Activated CD8-positive, alpha-beta memory T cell treated with anti-CD3 and anti-CD28 coated beads for 36 hours (primary cell): ENCODE data around the gene FAF1. TPM values are rescaled to one million over a fixed set of nuclear protein-coding genes. Genes with fewer than 3 reads are reported as not detected.
"Not testable (repeated sequence)": the region's sequence is repeated elsewhere in the genome, so short reads cannot be mapped to it uniquely, and the experiment has no call there.

ENCODE experiments used
- CTCF ChIA-PET: fragments of 350-600 bp; sonication (Branson Sonifier 250); formaldehyde crosslinking; loops from one replicate; lab custom pipeline; 2021; ENCODE audit warnings: antibody characterized with exemption; lab: Charles Lee
- POLR2A ChIA-PET: fragments of 350-600 bp; sonication (Branson Sonifier 250); formaldehyde crosslinking; loops from one replicate; lab custom pipeline; 2021; ENCODE audit warnings: antibody characterized with exemption; lab: Charles Lee
- total RNA-seq, 2 experiments: library from RNA; stranded (reverse); gene quantifications; one replicate each; pipeline ENCODE4 v1.2.3, GENCODE V29; 2021

FAF1 gene
- total RNA-seq, 2 experiments from 2014 or later, result 79.7 to 86.4 TPM

- CTCF ChIA-PET, result interaction anchor here (1.5 kb wide), 1 partner anchor 37 kb away, joined by 4 read pairs; no protein-coding TSS in a partner anchor
- POLR2A ChIA-PET, result interaction anchor here (1.1 kb wide), 1 partner anchor 30 kb away, joined by 3 read pairs; no protein-coding TSS in a partner anchor
Measured at GRCh38 chr1:50930965-50931737, 28.9 kb downstream of the FAF1 start.

GRCh38 chr1:50930193-50930592 lies 29.9 kb downstream of the FAF1 start:
- ChIA-PET POLR2A (no interaction called here), CTCF (interaction anchor here (1.1 to 1.5 kb wide), 4 partner anchors 38 to 259 kb away, joined by 3 to 5 read pairs (median 4); no protein-coding TSS in a partner anchor)

GRCh38 chr1:50929376-50929958 lies 30.6 kb downstream of the FAF1 start:
- ChIA-PET POLR2A (no interaction called here), CTCF (interaction anchor here (1.1 to 1.5 kb wide), 4 partner anchors 39 to 259 kb away, joined by 3 to 5 read pairs (median 4); no protein-coding TSS in a partner anchor)

DNA sequence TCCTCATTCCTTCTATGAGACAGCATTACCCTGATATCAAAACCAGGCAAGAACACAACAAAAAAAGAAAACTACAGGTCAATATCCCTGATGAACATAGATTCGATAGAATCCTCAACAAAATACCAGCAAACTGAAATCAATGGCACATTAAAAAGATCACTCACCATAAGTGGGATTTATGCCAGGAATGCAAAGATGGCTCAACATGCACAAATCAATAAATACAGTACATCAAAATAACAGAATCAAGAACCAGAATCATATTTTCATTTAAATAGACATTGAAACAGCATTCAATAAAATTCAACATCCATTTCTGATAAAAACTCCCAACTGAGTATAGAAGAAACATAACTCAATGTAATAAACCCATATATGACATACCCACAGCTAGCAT lies 36.5 kb downstream of the FAF1 start:
- POLR2A ChIA-PET, result interaction anchor here (0.5 kb wide), 1 partner anchor 14 kb away, joined by 3 read pairs; no protein-coding TSS in a partner anchor
- CTCF ChIA-PET, result no interaction called here

- ChIA-PET CTCF (no interaction called here), POLR2A (no interaction called here)
Measured at GRCh38 chr1:50921029-50921428, 39.0 kb downstream of the FAF1 start.

DNA sequence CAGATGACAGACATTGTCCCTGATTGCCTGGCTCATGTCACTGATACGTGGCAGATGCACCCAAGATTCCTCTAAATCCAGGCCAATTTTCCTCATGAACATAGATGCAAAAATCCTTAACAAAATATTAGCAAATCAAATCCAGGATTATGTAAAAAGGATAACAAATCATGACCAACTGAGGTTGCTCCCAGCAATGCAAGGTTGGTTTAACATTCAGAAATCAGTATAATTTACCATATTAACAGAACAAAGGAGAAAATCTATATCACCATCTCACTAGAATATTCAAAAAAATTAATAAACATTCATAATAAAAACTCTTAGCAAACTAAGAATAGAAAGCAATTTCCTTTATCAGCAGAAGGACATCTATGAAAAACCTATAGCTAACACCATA lies 39.7 kb downstream of the FAF1 start:
- POLR2A ChIA-PET, result no interaction called here

DNA sequence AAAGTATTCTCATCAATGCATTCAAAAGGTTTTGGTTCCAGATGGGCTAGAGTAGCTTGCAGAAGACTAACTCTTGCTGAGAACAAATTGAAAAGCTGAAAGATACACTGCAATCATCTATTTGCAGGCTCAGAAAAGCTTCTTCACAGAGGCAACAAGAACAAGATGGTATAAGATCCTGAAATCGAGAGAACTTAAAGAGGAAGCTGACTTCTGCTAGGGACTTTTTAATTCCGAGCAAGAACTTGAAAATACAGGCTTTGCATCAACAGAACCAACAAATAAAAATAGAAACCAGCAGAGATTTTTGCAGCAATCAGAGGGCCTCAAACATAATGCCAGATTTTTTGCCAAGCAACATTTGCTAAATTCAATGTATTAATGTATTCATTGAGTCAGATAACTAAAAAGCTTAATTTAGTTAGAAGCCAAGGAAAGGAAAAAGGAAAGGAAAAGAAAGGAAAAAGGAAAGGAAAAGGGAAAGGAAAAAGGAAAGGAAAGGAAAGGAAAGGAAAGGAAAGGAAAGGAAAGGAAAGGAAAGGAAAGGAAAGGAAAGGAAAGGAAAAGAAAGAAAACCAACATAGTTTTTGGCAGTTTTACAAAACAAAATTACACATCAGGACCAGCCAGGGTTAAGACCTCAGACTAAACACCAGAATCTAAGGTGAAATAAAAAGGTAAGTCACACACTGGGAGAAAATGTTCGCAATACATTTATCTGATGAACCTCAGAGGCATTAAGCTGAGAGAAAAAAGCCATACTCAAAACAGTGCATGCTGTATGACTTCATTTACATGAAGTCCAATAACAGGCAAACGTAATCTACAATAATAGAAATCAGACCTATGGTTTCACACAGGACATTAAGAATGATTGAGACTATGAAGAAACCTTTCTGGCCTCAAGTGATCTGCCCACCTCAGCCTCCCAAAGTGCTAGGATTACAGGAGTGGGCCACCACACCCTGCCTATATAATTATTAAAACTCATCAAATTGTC lies 42.6 kb downstream of the FAF1 start:
- ChIA-PET POLR2A (interaction anchor here (0.6 kb wide), 1 partner anchor 43 kb away, joined by 3 read pairs; no protein-coding TSS in a partner anchor), CTCF (no interaction called here)

More for the DNA sequence above, 39.7 kb downstream of the FAF1 start:
- CTCF ChIA-PET, result no interaction called here

GRCh38 chr1:50915621-50916020 lies 44.4 kb downstream of the FAF1 start:
- CTCF ChIA-PET, result no interaction called here

DNA sequence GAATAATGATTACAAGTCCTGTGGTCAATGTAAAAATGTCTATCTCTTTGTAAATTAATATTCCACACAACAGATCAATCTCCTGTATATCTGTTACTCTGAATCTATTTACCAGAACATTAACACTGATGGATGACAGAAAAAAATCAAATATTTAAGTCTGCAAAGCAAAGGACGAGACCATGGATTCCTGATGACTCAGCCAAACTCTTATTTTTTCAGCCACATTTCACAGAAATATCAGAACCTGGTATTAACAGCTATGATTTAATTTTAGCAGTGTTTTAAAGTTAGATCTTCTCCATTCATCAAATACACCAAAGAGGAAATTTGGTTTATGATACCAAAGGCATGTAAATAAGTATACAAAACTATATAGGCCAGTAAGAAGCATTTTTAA lies 46.1 kb downstream of the FAF1 start:
- ChIA-PET POLR2A (no interaction called here), CTCF (no interaction called here)

More at GRCh38 chr1:50915621-50916020, 44.4 kb downstream of the FAF1 start:
- POLR2A ChIA-PET, result no interaction called here

DNA sequence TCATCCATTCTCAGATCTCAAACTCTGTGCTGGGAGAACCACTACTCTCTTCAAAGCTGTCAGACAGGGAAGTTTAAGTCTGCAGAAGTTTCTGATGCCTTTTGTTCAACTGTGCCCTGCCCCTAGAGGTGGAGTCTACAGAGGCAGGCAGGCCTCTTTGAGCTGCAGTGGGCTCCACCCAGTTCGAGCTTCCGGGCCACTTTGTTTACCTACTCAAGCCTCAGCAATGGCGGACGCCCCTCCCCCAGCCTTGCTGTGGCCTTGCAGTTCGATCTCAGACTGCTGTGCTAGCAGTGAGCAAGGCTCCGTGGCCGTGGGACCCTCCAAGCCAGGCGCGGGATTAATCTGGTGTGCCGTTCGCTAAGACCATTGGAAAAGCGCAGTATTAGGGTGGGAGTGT lies 49.7 kb downstream of the FAF1 start:
- CTCF ChIA-PET, result not testable (repeated sequence)

DNA sequence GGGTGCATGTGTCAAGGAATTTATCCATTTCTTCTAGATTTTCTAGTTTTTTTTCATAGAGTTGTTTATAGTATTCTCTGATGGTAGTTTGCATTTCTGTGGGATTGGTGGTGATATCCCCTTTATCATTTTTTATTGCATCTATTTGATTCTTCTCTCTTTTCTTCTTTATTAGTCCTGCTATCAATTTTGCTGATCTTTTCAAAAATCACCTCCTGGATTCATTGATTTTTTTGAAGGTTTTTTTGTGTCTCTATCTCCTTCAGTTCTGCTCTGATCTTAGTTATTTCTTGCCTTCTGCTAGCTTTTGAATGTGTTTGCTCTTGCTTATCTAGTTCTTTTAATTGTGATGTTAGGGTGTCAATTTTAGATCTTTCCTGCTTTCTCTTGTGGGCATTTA lies 52.5 kb downstream of the FAF1 start:
- CTCF ChIA-PET, POLR2A ChIA-PET: not testable (repeated sequence)

More for the DNA sequence above, 49.7 kb downstream of the FAF1 start:
- POLR2A ChIA-PET, result interaction anchor here (0.8 kb wide), 1 partner anchor 14 kb away, joined by 3 read pairs; no protein-coding TSS in a partner anchor

GRCh38 chr1:50906050-50906449 lies 54.0 kb downstream of the FAF1 start:
- CTCF ChIA-PET, POLR2A ChIA-PET: not testable (repeated sequence)

- ChIA-PET CTCF (no interaction called here), POLR2A (no interaction called here)
Measured at GRCh38 chr1:50902419-50902818, 57.6 kb downstream of the FAF1 start.

DNA sequence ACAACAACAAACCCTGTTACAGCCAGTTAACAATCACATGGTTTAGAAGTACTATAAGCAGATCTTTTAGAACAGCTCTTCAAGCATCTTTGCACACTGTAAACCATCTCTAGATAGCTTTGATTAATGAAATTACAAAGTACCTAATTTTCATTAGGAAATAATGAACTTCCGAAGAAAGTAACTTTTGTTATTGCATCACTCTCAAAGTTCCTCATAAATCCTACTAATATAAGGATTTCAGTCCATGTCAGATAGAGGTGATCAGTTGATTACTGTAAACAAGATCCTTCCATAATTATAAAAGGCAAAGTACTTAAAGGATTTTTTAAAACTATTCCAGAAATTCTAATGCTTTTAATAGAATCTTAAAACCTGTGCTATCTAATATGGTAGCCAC lies 58.2 kb downstream of the FAF1 start:
- ChIA-PET CTCF (interaction anchor here (0.9 kb wide), 1 partner anchor 66 kb away, joined by 3 read pairs; no protein-coding TSS in a partner anchor), POLR2A (no interaction called here)

GRCh38 chr1:50898773-50899172 lies 61.3 kb downstream of the FAF1 start:
- ChIA-PET CTCF (no interaction called here), POLR2A (no interaction called here)

DNA sequence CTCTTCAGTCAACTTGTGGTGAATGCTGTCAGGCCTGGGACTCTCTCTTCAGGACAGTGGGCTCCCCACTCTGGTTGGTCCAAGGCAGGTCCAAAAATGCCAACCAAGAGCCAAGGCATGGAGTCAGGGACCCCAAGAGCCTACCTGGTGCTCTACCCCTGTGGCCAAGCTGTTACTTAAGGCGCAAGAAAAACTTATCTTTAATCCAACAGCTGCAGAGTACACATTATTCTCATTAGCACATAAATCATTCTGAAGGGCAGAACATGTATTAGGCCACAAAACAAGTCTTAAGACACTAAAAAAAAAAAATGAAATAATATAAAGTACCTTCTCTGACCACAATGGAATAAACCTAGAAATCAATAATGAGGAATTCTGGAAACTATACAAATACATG lies 65.7 kb downstream of the FAF1 start:
- POLR2A ChIA-PET, result no interaction called here
- CTCF ChIA-PET, result interaction anchor here (0.7 kb wide), 1 partner anchor 534 kb away, joined by 4 read pairs; no protein-coding TSS in a partner anchor

DNA sequence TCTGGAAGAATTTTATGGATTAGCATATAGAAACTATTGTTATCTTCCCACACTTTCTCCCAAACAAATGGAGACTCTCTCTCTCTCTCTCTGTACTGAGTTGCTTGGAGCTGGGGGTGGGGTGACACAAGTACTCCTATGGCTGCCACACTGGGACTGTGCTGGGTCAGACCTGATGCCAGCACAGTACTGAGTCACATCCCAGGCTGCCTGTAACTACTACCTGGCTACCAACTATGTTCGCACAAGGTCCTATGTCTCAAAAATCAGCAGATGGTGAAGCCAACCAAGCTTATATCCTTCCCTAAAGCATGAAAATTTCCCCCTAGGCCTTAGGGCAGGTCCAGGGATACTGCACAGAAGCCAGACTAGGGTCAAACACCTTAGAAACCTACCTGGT lies 66.6 kb downstream of the FAF1 start:
- CTCF ChIA-PET, result interaction anchor here (0.7 kb wide), 1 partner anchor 535 kb away, joined by 4 read pairs; no protein-coding TSS in a partner anchor
- POLR2A ChIA-PET, result no interaction called here

DNA sequence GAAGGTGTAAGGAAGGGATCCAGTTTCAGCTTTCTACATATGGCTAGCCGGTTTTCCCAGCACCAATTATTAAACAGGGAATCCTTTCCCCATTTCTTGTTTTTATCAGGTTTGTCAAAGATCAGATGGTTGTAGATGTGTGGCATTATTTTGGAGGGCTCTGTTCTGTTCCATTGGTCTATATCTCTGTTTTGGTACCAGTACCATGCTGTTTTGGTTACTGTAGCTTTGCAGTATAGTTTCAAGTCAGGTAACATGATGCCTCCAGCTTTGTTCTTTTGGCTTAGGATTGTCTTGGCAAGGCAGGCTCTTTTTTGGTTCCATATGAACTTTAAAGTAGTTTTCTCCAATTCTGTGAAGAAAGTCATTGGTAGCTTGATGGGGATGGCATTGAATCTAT lies 72.5 kb downstream of the FAF1 start:
- CTCF ChIA-PET, POLR2A ChIA-PET: not testable (repeated sequence)

DNA sequence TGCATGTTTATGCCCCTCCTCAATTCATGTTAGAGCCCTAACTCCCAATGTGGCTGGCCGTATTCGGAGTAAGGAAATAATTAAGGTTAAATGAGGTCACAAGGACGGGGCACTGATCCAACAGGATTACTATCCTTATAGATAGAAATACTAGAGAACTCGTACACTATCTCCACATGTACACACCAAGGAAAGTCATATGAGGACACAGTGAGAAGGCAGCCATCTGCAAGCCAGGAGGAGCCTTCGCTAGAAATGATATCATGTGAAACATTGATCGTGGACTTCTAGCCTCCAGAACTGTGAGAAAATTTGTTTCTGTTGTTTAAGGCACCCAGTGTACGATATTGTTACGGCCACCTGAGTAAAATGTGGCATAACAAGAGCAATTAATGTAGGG lies 79.7 kb downstream of the FAF1 start:
- CTCF ChIA-PET, result no interaction called here
- POLR2A ChIA-PET, result no interaction called here
